Measurements from ENCODE around the gene NRTN. TPM values are rescaled to one million over a fixed set of nuclear protein-coding genes. Genes with fewer than 3 reads are reported as not detected.

NRTN gene, protein sequence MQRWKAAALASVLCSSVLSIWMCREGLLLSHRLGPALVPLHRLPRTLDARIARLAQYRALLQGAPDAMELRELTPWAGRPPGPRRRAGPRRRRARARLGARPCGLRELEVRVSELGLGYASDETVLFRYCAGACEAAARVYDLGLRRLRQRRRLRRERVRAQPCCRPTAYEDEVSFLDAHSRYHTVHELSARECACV
- not detected for total RNA-seq

GRCh38 chr19:5804516-5805461 lies at the start of gene NRTN:
Gene NRTN (plus strand): TSS chr19:5805067. CDS start chr19:5824166, 19,099 bp downstream.
- Histone ChIP-seq H3K27ac (no peak within 1 kb of the TSS), H3K4me3 (peak within 1 kb of the TSS in 3 of 4 donors; percentile 9 to 34 (median 12)), H3K36me3 (no peaks in the 10 kb centered on the region), H3K4me1 (peaks cover 0 to 40% (median 7%) of the 10 kb centered on the region in 4 donors), H3K9me3 (no peaks in the 10 kb centered on the region), H3K27me3 (peaks cover 3 to 71% of the 10 kb centered on the region in 2 donors)
- DNase-seq (ENCODE audit: low spot score in 2 of 2) = no peak
- 3 to 4% methylated on average over 22 to 40 of the region's 107 CpGs for WGBS, 2 donors
- no peak for TF ChIP-seq POLR2A (IDR thresholded peaks at IDR 0.05)
- no peak for TF ChIP-seq EP300 (IDR thresholded peaks at IDR 0.05)

DNA sequence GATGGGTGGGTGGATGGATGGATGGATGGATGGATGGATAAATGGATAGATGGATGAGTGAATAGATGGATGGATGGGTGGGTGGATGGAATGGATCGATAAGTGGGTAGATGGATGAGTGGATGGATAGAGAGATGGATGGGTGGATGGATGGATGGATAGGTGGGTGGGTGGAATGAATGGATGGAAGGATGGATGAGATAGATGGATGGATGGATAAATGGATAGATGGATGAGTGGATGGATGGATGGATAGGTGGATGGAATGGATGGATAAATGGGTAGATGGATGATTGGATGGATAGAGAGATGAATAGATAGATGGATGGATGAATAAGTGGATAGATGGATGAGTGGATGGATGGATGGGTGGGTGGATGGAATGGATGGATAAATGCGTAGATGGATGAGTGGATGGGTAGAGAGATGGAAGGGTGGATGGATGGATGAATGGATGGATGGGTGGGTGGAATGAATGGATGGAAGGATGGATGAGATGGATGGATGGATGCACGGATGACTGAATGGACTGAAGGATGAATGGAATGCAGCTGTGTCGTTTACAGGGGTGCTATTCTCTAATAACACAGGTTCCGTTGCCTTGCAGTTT lies 42.2 kb upstream of the NRTN start:
- TF ChIP-seq, protein P1, sequence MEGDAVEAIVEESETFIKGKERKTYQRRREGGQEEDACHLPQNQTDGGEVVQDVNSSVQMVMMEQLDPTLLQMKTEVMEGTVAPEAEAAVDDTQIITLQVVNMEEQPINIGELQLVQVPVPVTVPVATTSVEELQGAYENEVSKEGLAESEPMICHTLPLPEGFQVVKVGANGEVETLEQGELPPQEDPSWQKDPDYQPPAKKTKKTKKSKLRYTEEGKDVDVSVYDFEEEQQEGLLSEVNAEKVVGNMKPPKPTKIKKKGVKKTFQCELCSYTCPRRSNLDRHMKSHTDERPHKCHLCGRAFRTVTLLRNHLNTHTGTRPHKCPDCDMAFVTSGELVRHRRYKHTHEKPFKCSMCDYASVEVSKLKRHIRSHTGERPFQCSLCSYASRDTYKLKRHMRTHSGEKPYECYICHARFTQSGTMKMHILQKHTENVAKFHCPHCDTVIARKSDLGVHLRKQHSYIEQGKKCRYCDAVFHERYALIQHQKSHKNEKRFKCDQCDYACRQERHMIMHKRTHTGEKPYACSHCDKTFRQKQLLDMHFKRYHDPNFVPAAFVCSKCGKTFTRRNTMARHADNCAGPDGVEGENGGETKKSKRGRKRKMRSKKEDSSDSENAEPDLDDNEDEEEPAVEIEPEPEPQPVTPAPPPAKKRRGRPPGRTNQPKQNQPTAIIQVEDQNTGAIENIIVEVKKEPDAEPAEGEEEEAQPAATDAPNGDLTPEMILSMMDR (IDR thresholded peaks at IDR 0.05) = no peak
- TF ChIP-seq EP300 (IDR thresholded peaks at IDR 0.05) = no peak
- TF ChIP-seq POLR2A (IDR thresholded peaks at IDR 0.05) = no peak
- H3K27ac ChIP-seq = no peak overlapping the region
- WGBS, 2 donors = 85 to 88% methylated on average over 5 of the region's 5 CpGs
- no peaks in the 10 kb centered on the region for H3K9me3 ChIP-seq
- H3K4me1 ChIP-seq = no peaks in the 10 kb centered on the region
- no peaks in the 10 kb centered on the region for H3K27me3 ChIP-seq
- H3K4me3 ChIP-seq = no peak overlapping the region
- no peak for DNase-seq (ENCODE audit: low spot score in 2 of 2)
- H3K36me3 ChIP-seq = no peaks in the 10 kb centered on the region

- H3K27ac ChIP-seq = no peak overlapping the region
- H3K4me3 ChIP-seq = no peak overlapping the region
- TF ChIP-seq, protein P1 (IDR thresholded peaks at IDR 0.05) = no peak
- TF ChIP-seq EP300 (IDR thresholded peaks at IDR 0.05) (no peak), POLR2A (IDR thresholded peaks at IDR 0.05) (no peak)
- WGBS, 2 donors = 87 to 92% methylated on average over 3 of the region's 3 CpGs
- H3K36me3 ChIP-seq = no peaks in the 10 kb centered on the region
- H3K4me1 ChIP-seq = no peaks in the 10 kb centered on the region
- no peak for DNase-seq (ENCODE audit: low spot score in 2 of 2)
- H3K27me3 ChIP-seq = no peaks in the 10 kb centered on the region
- no peaks in the 10 kb centered on the region for H3K9me3 ChIP-seq
Observed at GRCh38 chr19:5765220-5765619, 39.6 kb upstream of the NRTN start.

- 85 to 91% methylated on average over 10 of the region's 10 CpGs for WGBS, 2 donors
- no peak overlapping the region for H3K4me3 ChIP-seq
- H3K27ac ChIP-seq = no peak overlapping the region
- H3K9me3 ChIP-seq = no peaks in the 10 kb centered on the region
- no peaks in the 10 kb centered on the region for H3K4me1 ChIP-seq
- no peaks in the 10 kb centered on the region for H3K27me3 ChIP-seq
- TF ChIP-seq POLR2A (IDR thresholded peaks at IDR 0.05) = no peak
- TF ChIP-seq EP300 (IDR thresholded peaks at IDR 0.05) = no peak
- TF ChIP-seq, protein P1 (IDR thresholded peaks at IDR 0.05) = no peak
- no peak for DNase-seq (ENCODE audit: low spot score in 2 of 2)
- no peaks in the 10 kb centered on the region for H3K36me3 ChIP-seq
Observed at GRCh38 chr19:5767949-5768348, 36.9 kb upstream of the NRTN start.

- WGBS, 2 donors = 82 to 89% methylated on average over 19 of the region's 19 CpGs
- DNase-seq (ENCODE audit: low spot score in 2 of 2) = no peak
- Histone ChIP-seq H3K9me3 (no peaks in the 10 kb centered on the region), H3K4me1 (peaks cover 0 to 5% (median 0%) of the 10 kb centered on the region in 4 donors), H3K27ac (no peak overlapping the region), H3K36me3 (no peaks in the 10 kb centered on the region), H3K4me3 (no peak overlapping the region), H3K27me3 (no peaks in the 10 kb centered on the region)
- TF ChIP-seq POLR2A (IDR thresholded peaks at IDR 0.05) (no peak), EP300 (IDR thresholded peaks at IDR 0.05) (no peak)
- TF ChIP-seq, protein P1 (IDR thresholded peaks at IDR 0.05) = no peak
Observed at GRCh38 chr19:5772416-5772815, 32.5 kb upstream of the NRTN start.
